Mammary epithelial cell (primary cell): ENCODE results near the gene HMCN2.

ENCODE experiments used
- EZH2 ChIP-seq: IDR thresholded peaks from 2 replicates; pipeline ENCODE4 v1.6.1; 2012; ENCODE audit warnings: low read length, inconsistent platforms, borderline replicate concordance
- TF ChIP-seq, protein P1 (sequence below), 2 donors: IDR thresholded peaks in 1 of 2; conservative IDR thresholded peaks in 1 of 2; 2 replicates each; pipeline ENCODE4 v1.5.1; 2011 to 2012; ENCODE audit warnings: inconsistent platforms in 2 of 2, low read length in 2 of 2, mild to moderate bottlenecking in 2 of 2, control low read depth in 1 of 2, low read depth in 1 of 2; ENCODE audit not compliant: insufficient read depth in 1 of 2; ENCODE audit errors: extremely low read depth in 1 of 2

- TF ChIP-seq, protein P1, sequence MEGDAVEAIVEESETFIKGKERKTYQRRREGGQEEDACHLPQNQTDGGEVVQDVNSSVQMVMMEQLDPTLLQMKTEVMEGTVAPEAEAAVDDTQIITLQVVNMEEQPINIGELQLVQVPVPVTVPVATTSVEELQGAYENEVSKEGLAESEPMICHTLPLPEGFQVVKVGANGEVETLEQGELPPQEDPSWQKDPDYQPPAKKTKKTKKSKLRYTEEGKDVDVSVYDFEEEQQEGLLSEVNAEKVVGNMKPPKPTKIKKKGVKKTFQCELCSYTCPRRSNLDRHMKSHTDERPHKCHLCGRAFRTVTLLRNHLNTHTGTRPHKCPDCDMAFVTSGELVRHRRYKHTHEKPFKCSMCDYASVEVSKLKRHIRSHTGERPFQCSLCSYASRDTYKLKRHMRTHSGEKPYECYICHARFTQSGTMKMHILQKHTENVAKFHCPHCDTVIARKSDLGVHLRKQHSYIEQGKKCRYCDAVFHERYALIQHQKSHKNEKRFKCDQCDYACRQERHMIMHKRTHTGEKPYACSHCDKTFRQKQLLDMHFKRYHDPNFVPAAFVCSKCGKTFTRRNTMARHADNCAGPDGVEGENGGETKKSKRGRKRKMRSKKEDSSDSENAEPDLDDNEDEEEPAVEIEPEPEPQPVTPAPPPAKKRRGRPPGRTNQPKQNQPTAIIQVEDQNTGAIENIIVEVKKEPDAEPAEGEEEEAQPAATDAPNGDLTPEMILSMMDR (conservative IDR thresholded peaks at IDR 0.05 in 1 of 2, IDR thresholded peaks at IDR 0.05 in 1 of 2; ENCODE audit: extremely low read depth in 1 of 2, insufficient read depth in 1 of 2, low read depth in 1 of 2, low read length in 2 of 2) = no peak
- TF ChIP-seq EZH2 = no peak
These were observed 18.7 kb downstream of the HMCN2 start for GRCh38 chr9:130284249-130284625.
